DMS 273 (cell line): ENCODE data around the gene HOXD8.

ENCODE experiments used
- DNase-seq: peaks from one replicate; lab custom pipeline; 2025; ENCODE audit not compliant: unreplicated experiment; lab: John Stamatoyannopoulos, UW

HOXD8 gene

DNA sequence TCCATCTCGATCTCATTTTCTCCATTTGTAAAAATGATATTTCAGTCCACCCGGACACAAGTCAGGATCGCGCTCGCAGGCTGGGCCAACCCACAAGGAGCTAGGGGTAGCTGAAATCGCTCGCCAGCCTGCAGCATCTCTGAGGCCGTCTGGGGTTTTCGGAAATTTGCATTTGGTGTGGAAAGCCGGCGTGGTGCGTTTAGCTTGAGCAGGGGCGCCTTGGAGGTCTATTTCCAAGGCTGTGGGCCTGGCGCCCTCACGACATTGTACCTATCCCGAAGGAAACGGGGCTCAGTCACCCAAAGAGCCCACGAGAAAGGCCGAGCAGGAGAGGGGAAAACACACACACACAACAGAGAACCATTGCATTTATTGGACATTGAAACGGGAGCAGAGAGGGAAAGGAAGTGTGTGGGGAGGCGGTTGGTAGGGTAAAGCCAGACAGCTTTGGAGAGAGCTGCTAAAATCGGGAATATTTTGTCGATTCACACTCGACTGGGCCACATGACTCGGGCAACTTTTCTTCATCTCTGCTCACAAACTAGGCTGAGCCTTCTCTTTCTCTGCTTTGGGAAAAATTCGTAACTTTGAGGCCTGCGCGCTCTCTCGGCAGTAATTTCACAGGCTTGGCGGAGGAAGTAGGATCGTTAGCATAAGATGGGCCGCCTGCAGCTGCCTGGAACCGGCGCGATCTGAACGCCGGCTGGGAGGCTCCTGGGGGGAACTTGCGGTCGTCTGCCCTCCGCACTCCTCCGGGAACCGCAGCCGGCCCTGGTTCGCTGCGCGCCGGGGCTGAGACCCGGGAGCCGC lies 1.1 kb upstream of the HOXD8 start:
- no peak for DNase-seq

DNA sequence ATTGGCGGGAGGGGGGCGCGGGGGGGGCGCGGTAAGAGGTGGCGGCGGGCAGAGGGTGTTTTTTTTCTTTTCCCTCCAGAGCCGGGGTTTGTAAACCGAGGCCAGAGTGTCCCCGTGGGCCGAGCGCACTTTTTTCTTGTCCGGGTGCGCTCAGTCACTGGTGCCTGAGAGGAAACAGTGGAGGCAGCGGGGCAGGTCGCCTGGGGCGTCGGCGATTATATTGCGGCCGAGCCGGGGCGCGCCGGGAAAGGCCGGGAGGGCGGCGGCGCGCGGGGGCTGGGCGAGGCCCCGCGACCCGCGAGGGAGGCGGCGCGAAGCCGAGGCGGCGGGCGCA lies 275 bp downstream of the HOXD8 start:
- DNase-seq, result no peak

DNA sequence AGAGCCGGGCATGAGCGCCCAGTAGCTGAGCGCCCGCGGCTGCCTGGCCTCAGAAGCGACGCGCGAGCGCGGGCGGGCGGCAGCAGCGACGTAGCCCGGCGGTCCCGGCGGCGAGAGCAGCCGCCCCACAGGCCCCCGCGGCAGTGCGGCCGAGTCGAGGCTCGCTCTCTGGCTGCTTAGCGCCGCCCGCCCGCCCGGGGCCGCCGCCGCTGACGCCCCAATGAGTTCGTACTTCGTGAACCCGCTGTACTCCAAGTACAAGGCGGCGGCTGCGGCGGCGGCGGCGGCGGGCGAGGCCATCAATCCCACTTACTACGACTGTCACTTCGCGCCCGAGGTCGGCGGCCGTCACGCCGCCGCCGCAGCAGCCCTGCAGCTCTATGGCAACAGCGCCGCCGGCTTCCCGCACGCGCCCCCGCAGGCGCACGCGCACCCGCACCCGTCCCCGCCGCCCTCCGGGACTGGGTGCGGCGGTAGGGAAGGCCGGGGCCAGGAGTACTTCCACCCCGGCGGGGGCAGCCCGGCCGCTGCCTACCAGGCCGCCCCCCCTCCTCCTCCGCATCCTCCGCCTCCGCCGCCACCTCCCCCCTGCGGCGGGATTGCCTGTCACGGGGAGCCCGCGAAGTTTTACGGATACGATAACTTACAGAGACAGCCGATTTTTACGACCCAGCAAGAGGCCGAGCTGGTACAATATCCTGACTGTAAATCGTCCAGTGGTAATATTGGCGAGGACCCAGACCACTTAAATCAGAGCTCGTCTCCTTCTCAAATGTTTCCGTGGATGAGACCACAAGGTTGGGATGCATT lies 847 bp downstream of the HOXD8 start:
- peak; percentile 62 for DNase-seq

DNA sequence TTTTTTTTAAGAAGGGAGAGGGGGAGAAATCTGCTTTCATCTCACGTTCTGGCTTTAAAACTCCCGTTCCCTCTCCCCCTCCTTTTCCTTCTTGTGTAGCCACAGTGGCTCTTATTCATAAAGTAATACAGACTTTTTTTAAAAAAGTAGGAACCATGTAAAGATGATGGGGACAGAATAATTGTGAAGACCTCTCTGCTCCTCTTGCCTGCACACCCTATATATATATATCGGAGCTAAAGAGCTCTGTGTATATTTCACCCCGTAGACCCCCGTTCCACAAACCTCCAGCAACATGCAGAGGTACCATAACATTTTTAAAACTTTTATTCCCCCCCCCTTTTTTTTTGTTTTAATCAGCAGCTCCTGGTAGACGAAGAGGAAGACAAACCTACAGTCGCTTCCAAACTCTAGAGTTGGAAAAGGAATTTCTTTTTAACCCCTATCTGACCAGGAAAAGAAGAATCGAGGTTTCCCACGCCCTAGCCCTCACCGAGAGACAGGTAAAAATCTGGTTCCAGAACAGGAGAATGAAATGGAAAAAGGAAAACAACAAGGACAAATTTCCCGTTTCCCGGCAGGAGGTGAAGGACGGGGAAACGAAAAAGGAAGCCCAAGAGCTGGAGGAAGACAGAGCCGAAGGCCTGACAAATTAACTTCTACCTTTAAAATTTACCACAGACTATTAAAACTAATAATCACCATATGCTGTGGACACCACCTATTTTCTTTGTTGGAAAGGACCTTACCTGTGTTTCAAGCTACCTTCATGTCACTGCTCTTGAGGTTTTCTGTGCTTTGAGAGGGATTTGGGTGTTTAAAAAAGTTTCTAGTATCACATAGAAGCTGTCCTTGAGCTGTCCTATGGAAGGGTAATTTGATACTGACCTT lies 1.7 kb downstream of the HOXD8 start:
- DNase-seq, result no peak

DNA sequence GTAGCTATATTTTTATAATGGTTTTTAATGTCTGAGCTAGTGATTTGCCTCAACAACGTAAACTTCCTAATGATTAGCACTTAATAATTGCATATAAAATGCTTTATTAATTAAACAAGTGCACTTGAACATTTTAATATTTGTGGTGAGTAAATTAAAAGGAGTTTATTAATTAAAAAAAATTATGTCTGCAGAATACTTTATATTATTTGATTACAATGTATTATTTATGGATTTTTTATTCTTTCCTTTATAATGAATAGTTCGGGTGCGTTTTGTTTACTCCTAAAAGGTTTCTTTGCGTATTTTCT lies 2.3 kb downstream of the HOXD8 start:
- DNase-seq, result no peak

DNA sequence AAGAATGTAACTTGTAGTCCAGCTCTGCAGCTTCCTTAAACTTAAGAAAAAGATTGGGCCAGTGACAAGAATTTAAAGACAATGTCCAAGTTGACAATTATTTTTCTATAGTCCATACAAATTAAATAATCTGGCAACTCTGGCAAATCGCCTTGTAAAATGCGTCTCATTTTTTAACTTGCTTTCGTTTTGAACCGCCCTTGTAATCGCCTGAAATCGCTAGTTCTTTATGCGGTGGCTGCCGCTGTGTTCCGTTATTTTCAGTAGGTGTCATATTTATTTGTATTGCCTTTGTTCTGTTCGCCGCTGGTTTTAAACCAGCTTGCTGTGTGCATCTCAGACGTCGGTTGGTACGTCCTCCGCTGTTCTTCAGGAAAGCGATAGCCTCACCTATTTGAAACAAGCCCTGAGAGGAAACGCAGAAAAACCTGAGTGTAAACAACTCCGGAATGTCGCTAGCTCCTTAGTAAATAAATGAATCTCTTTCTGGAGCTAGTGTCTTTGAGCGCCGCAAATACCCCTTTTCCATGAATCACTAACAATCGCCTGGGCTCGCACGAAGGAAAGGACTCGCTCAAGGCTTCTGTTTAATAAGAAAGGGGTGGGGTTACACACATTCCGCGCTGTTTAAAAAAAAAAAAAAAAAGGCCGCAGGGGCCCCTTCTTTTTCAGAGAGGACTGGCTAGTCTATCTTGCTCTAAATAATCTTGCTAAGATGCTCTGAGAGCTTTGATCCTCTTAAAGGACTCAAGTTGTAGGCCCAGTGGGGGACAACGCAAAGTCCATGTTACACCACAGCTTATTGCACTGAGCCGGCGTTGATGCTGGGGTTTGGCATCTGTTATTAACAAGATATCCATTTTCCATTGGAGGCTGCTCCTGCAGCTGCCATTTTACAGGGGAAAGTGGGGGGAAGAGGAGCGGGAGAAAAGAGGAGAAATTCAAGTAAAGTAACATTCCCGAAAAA lies 3.0 kb downstream of the HOXD8 start:
- DNase-seq, result no peak

DNA sequence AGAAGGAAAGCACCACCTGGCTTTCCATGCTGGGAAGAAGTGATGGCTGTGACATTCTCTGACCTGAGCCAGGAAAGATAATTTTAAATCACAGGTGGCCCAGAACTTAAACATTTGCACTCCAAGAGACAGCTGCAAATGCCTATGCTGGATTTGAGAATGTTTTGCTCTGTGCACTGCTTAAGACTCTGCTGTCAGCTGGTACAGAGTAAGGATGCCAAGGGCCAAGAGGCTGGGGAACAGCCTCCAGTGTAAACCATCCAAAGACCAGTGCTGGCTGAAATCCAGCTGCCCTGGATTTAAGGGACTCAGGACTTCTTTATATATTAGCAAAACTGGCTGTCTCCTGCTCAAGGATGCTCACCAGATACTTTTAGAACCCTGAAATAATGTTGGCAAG lies 3.9 kb downstream of the HOXD8 start:
- no peak for DNase-seq

DNA sequence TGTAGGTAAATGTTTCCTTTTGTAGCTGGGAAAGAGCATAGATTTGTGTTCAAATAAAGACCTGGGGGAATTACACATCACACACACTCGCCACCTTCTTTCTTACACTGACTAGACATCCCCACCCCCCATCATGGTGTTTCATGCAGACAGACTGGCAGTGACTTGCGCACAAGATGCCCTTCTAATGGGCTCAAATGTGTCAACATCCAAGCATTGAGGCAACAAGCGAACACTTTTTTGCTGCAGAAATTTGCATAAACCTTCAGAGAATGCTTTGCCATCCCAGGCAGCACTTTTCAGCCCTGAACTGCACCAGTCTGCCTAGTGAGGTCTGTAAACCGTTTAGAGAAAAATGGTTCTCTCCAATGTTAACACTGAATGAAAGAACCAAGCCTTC lies 4.5 kb downstream of the HOXD8 start:
- no peak for DNase-seq

DNA sequence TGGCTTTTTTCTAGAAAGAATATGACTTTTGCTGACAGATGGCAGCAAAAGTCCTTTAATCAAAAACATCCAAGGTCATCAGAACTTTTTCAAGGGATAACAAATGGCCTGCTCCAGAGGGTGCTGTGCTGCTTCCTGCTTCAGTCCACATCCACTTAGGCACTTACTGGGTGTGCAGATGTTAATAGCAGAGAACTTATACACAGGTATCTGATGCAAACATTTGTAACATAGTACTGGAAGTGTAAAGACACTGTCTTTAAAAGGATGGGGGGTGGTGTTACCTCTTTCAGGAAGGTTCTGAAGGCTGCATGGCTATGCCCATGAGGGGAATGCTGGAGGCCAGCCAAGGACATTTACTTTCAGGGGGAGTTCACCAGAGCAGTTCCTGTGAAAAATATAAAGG lies 5.5 kb downstream of the HOXD8 start:
- DNase-seq, result peak; percentile 59

DNA sequence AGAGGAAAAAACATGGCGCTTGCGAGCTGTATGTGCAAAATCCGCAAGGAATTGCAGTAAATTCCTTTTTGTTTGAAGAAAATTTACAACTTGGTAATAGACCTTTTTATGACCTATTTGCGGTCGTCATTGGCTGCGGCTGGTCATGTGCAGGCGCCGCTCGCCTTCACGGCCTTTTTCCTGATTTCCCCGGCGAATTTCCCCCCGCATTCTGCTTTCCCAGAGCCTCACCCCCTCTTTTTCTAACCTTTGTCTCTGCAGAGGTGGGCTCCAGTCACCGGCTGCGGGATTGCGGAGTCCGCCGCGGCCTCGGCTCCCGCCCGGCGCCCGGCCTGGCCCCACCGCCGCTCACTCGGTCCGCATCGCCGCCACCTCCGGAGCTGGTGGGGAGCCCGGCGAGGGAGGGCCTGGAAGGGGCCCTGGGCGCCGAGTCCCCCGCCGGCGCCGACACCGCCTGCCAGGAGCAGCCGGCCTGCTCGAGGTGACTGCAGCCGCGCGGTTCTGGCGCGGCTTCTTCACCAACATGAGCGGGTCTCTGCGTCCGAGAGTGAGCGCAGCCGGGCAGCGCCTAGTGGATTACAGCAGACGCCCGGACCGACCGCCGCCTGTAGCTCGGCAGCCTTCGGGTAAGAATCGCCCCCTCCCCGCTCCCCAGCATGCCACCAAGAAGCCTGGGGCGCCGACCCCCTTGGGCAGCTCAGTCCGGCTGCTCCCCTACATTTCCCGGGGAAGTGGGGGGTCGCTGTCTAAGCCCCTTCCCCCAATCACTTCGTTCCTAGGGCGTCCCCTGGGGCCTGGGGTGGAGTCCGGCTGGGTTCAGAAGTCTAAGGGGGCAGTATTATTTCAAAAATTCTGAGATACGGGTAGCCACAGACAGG lies 7.1 kb downstream of the HOXD8 start:
- DNase-seq, result peak; percentile 68

DNA sequence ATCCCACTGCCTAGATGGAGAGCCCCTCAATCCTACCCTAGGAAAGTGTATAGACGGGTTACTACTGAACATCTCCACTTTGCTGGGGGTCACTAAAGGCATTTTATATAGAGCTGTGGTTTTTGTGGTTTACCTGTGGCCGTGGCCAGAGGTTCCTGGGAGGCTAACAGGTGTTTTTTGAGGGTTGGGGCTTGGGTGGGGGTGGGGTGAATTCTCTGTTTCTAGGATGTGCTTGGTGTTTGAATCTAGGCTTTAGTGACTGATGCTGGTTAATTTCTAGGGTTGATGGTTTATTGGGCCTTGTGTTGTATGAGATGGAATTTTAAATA lies 7.7 kb downstream of the HOXD8 start:
- no peak for DNase-seq

DNA sequence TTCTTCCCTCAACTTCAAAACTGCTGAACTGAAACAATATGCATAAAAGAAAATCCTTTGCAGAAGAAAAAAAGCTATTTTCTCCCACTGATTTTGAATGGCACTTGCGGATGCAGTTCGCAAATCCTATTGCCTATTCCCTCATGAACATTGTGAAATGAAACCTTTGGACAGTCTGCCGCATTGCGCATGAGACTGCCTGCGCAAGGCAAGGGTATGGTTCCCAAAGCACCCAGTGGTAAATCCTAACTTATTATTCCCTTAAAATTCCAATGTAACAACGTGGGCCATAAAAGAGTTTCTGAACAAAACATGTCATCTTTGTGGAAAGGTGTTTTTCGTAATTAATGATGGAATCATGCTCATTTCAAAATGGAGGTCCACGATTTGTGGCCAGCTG lies 8.4 kb downstream of the HOXD8 start:
- no peak for DNase-seq

DNA sequence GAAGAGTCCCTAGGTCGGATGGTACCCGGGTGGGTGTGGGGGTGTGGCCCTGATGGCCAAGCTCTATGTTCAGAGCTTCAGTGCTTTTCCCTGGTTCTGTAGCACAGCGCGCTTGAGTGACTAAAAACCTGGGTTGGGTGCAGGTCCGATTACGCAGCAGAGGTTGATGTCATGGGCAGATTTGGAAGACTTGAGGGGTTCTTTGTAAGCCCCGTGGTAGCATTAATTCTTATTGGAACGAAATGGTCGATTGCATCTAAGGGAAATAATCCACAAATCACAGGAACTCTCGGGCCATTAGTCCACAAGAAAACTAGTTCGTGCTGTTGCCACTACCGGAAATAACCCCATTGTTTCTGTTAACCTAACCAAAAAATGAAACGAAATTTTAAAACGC lies 9.0 kb downstream of the HOXD8 start:
- DNase-seq, result no peak

DNA sequence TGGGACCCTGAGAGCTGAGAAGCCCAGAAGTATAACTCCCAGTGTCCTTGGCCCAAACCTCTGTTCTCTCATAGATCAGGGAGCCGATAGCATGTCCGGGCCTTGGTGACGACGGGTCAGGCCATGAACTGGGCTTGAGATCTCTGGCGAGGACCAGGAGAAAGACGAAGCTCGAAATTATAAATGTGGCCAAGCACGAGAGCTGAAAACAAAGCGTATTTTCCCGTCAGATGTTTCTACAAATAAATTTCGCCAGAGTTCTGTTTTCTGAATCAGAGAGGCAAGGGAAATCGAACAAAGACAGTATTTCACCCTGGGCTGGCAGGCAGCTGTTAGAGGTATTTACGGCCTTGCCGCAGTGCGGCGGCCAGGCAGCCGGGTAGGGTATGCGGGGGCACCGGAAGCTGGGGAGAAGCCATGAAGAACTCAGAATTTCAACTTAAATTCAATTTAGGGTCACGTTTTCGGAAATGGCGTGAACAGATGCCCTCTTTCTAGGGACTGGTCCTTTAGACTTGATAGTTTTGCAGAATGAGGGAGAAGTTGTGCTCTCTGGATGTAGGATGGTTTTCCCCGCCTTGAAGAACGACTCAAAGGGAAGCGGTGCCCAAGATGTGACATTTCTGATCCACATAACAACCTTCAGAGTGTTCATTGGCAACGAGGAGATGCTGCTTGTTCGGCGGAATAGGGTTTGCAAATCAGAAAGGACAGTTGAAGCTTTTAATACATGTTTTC lies 9.6 kb downstream of the HOXD8 start:
- no peak for DNase-seq

DNA sequence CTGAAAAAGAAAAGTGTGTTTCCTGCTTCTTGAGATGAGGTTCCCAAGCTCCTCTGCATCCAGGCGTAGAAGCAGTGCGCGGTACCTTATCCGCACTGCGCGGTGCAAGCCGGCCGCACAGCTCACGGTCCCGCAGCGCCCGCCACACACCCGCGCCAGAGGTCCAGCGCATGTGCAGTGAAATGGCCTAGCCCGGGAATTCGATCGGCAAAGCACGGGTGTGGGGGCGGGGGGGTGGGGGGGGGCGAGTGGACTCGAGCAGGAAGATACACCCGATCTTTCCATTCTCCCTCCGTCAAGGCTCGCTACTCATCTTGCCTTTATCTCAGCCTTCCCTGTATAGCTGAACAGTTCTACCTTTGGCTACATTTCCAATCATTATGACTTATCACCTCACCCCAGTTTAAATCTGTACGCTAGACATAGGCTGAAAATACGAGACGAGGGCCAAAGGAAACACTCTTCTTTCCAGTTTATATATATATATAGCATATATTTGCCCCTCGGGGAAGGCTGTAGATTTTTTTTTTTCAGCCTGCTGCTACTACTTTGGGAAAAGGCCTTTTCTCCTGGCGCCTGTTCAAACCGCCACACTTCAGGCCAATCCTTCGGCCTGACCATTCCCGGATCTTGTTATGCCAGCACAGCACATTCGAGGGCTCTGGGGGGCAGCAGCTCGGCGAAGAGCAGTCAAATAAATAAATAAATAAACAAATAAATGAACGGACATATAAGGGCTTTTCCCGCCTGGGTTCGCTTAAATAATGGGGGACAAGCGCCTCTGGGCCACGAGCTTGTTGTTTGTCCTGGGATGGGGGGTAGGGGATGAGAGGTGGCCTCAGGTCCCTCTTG lies 10.4 kb downstream of the HOXD8 start:
- no peak for DNase-seq

DNA sequence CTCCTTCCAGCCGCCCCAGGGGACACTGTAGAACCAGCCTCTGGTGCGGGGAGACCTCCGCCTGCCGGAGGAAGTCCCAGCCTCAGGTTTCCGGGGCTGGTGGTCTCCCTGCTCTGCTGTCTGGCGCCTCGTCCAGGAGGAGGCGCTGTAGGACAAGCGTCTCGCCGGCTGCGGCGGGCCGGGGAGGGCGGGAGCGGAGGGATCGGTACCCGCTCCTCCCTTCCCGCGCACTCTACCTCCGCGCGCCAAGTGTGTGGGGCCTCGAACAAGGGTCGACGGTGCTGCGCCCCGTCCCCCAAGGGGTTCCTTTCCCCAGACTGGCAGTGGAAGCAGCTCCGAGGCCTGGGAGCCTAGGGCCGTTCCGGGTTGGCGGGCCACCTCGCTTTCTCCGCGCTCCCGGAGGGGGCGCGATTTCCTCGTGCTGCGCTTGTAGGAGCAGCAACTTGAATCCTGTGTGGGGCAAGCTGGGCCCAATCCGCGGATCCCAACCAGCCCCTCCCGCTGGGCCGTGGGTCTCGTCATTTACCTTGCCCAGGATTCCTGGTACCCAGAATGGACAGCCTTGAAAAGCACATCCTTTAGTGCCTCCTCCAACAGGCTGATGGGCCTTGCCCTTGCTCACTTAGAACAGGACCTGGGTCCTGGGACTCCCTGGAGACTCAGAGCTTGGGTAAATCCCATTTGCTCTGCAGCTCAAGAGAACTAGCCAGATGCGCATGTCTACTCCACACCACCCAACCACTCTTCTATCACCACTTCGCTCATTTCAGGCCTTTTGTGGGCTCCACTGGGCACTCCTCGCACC lies 11.2 kb downstream of the HOXD8 start:
- DNase-seq, result peak; percentile 95

DNA sequence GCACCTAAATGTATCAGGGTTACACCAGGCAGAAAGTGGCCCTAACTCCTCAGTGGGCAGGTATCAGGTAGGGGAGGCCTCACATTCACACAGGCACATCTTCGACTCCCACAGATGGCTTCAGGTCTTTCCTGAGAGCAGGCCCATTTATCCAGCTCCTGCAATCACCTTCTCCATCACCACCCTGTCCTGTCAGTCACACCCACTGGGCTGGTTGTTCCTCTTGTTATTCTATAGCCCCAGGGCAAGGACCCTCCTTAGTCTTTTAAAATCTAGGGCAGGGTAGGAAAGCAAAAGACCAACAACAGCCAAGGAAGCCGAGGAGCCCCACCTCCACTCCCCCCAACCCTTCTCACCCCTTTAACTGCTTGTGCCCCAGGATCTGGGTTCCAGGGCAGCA lies 12.8 kb downstream of the HOXD8 start:
- no peak for DNase-seq
